OCI-M2 (cell line): ENCODE results near the gene WDR47.
"Not testable (repeated sequence)": the region's sequence is repeated elsewhere in the genome, so short reads cannot be mapped to it uniquely, and the experiment has no call there.

ENCODE experiments used
- DNase-seq: peaks from one replicate; lab custom pipeline; 2025; ENCODE audit not compliant: unreplicated experiment; lab: John Stamatoyannopoulos, UW

The WDR47 gene

GRCh38 chr1:109056064-109056463, 14.2 kb upstream of the WDR47 start:
- no peak for DNase-seq

- DNase-seq: not testable (repeated sequence)
These were observed 10.2 kb upstream of the WDR47 start for GRCh38 chr1:109052145-109052544.

GRCh38 chr1:109050228-109050995, 8.5 kb upstream of the WDR47 start:
- no peak for DNase-seq

- no peak for DNase-seq
These were observed 6.4 kb upstream of the WDR47 start for GRCh38 chr1:109048335-109048734.

- DNase-seq: no peak
These were observed 5.4 kb upstream of the WDR47 start for GRCh38 chr1:109047339-109047738.

- DNase-seq: no peak
These were observed 4.8 kb upstream of the WDR47 start for GRCh38 chr1:109046671-109047070.

GRCh38 chr1:109045595-109045994, 3.7 kb upstream of the WDR47 start:
- DNase-seq: no peak

- no peak for DNase-seq
These were observed 797 bp downstream of the WDR47 start for GRCh38 chr1:109040989-109041620.

GRCh38 chr1:109040627-109040988, 1.3 kb downstream of the WDR47 start:
- DNase-seq: no peak

- DNase-seq: no peak
These were observed 7.5 kb downstream of the WDR47 start for GRCh38 chr1:109034382-109034781.

GRCh38 chr1:109029493-109029892, 12.4 kb downstream of the WDR47 start:
- DNase-seq: not testable (repeated sequence)

GRCh38 chr1:109027841-109028240, 14.1 kb downstream of the WDR47 start:
- DNase-seq: no peak

- no peak for DNase-seq
These were observed 16.2 kb downstream of the WDR47 start for GRCh38 chr1:109025694-109026093.

GRCh38 chr1:109024646-109025045, 17.3 kb downstream of the WDR47 start:
- no peak for DNase-seq

- no peak for DNase-seq
These were observed 21.1 kb downstream of the WDR47 start for GRCh38 chr1:109020693-109021257.

GRCh38 chr1:109017719-109018118, 24.2 kb downstream of the WDR47 start:
- not testable (repeated sequence) for DNase-seq

GRCh38 chr1:109017134-109017533, 24.8 kb downstream of the WDR47 start:
- DNase-seq: no peak

- DNase-seq: no peak
These were observed 30.6 kb downstream of the WDR47 start for GRCh38 chr1:109011335-109011734.

- DNase-seq: not testable (repeated sequence)
These were observed 45.3 kb downstream of the WDR47 start for GRCh38 chr1:108996622-108997021.

GRCh38 chr1:108983114-108983513, 58.8 kb downstream of the WDR47 start:
- DNase-seq: no peak

- no peak for DNase-seq
These were observed 65.2 kb downstream of the WDR47 start for GRCh38 chr1:108976658-108977057.

GRCh38 chr1:108972951-108973350, 69.0 kb downstream of the WDR47 start:
- no peak for DNase-seq
